K562 (cell line): Measurements from ENCODE around the gene U2AF1L4. TPM values are rescaled to one million over a fixed set of nuclear protein-coding genes. Genes with fewer than 3 reads are reported as not detected.

Source experiments
- FOSL1 ChIP-seq: fragments of 200-800 bp; sonication (Bioruptor generic); conservative IDR thresholded peaks from 2 replicates; pipeline ENCODE4 v1.6.1; 2016; ENCODE audit warnings: missing genetic modification characterization, missing compliant biosample characterization
- HLTF ChIP-seq: fragments of 450-650 bp; IDR thresholded peaks from 2 replicates; pipeline ENCODE4 v1.6.1; 2016
- JUNB ChIP-seq: fragments of 450-650 bp; formaldehyde crosslinking; conservative IDR thresholded peaks from 2 replicates; pipeline ENCODE4 v1.4.0; 2020; ENCODE audit warnings: mild to moderate bottlenecking
- MEF2A ChIP-seq: IDR thresholded peaks from 2 replicates; pipeline ENCODE4 v1.6.1; 2011; ENCODE audit warnings: low read depth, mild to moderate bottlenecking, low read length, moderate library complexity; ENCODE audit not compliant: control insufficient read depth
- NRF1 ChIP-seq, 2 experiments: fragments of 450-650 bp; IDR thresholded peaks in 1 of 2; conservative IDR thresholded peaks in 1 of 2; 2 replicates each; pipeline ENCODE4 v1.6.1; 2014; ENCODE audit warnings: mild to moderate bottlenecking in 2 of 2
- SMAD1 ChIP-seq: fragments of 150-350 bp; IDR thresholded peaks from 2 replicates; pipeline ENCODE4 v1.6.1; 2014; ENCODE audit warnings: low read length, low read depth; ENCODE audit not compliant: partially characterized antibody
- TOE1 ChIP-seq, 2 experiments: fragments of 450-650 bp in 1 of 2; sonication (generic) in 1 of 2; formaldehyde crosslinking in 1 of 2; IDR thresholded peaks; 2 replicates each; pipeline versions ENCODE4 v1.7.1 to v1.8.0; 2016 to 2022; ENCODE audit warnings: borderline replicate concordance in 2 of 2, mild to moderate bottlenecking in 2 of 2, antibody characterized with exemption in 1 of 2, inconsistent platforms in 1 of 2, low read depth in 1 of 2, missing genetic modification reagents in 1 of 2, moderate library complexity in 1 of 2
- USF1 ChIP-seq: sonication (generic); formaldehyde crosslinking; IDR thresholded peaks from 2 replicates; pipeline ENCODE4 v1.9.0; 2022; ENCODE audit warnings: mild to moderate bottlenecking, missing genetic modification reagents
- ZNF263 ChIP-seq: sonication (generic); formaldehyde crosslinking; IDR thresholded peaks from 2 replicates; pipeline ENCODE4 v1.8.0; 2022; ENCODE audit warnings: mild to moderate bottlenecking, missing genetic modification reagents, borderline replicate concordance
- polyA plus RNA-seq, 8 experiments: library from polyadenylated mRNA; depleted of rRNA in 4 of 8; stranded (reverse) in 5 of 8; unstranded in 3 of 8; fragments of >200 nt; fragmentation: Nextera tagmentation in 2 of 8; fragmentation: Illumina TruSeq in 1 of 8; extraction: Ambion mirVana in 2 of 8; extraction: Trizol in 1 of 8; gene quantifications; 2 replicates each; pipeline versions ENCODE4 v1.2.1 to v1.2.3, GENCODE V29; 2011 to 2014; ENCODE audit warnings: inconsistent platforms in 1 of 8, missing spikeins in 1 of 8
- total RNA-seq, 7 experiments: library from RNA; depleted of rRNA in 6 of 7; stranded (reverse); fragments of >200 nt in 6 of 7; fragmentation: Illumina TruSeq in 2 of 7; extraction: Trizol in 2 of 7; gene quantifications; 2 replicates each; pipeline versions ENCODE4 v1.2.1 to v1.2.3, GENCODE V29; 2011 to 2021; ENCODE audit warnings: low replicate concordance in 1 of 7
- TF ChIP-seq, protein P1 (sequence below): fragments of 250-450 bp; sonication (Bioruptor Pico); IDR thresholded peaks from 2 replicates; pipeline ENCODE4 v1.9.0; 2021; ENCODE audit warnings: mild to moderate bottlenecking

Gene U2AF1L4
- total and polyA plus RNA-seq, 9 of the 15 experiments (the other 6 are each of a cell fraction or from before 2014, with no cell fraction given), result 8.4 to 19.5 (median 12.6) TPM

- TF ChIP-seq HLTF (no peak), USF1 (CRISPR knock-in tag) (no peak), TOE1 (IDR thresholded peaks at IDR 0.05; ENCODE audit: borderline replicate concordance) (no peak), TOE1 (CRISPR knock-in tag; IDR thresholded peaks at IDR 0.05; ENCODE audit: borderline replicate concordance, low read depth) (no peak), NRF1 (conservative IDR thresholded peaks at IDR 0.05 in 1 of 2, IDR thresholded peaks at IDR 0.05 in 1 of 2) (peak; percentile 60 to 64), ZNF263 (CRISPR knock-in tag) (peak; percentile 19; the same call in 1 of the 2 replicates), JUNB (CRISPR knock-in tag) (no peak), SMAD1 (no peak), FOSL1 (tag) (peak; percentile 62), MEF2A (no peak)
- TF ChIP-seq, protein P1, sequence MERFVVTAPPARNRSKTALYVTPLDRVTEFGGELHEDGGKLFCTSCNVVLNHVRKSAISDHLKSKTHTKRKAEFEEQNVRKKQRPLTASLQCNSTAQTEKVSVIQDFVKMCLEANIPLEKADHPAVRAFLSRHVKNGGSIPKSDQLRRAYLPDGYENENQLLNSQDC (CRISPR knock-in tag), result no peak
Observed at GRCh38 chr19:35793381-35794165, 48.4 kb upstream of the U2AF1L4 start (continued).
